HepG2 (cell line): ENCODE results near the gene PGP. TPM values are rescaled to one million over a fixed set of nuclear protein-coding genes. Genes with fewer than 3 reads are reported as not detected.
A peak's percentile ranks its signal among the peaks of the same experiment; 100 is the strongest.

Source experiments
- CAMTA2 ChIP-seq: sonication (generic); formaldehyde crosslinking; IDR thresholded peaks from 2 replicates; pipeline ENCODE4 v1.4.0; 2020; ENCODE audit warnings: mild to moderate bottlenecking, missing genetic modification reagents, borderline replicate concordance
- DPF2 ChIP-seq: sonication (generic); formaldehyde crosslinking; IDR thresholded peaks from 2 replicates; pipeline ENCODE4 v1.4.0; 2020; ENCODE audit warnings: mild to moderate bottlenecking, low read depth, missing genetic modification reagents, borderline replicate concordance
- ELF3 ChIP-seq: IDR thresholded peaks from 2 replicates; pipeline ENCODE4 v1.6.1; 2016; ENCODE audit warnings: missing genetic modification reagents, missing compliant biosample characterization
- HNRNPK ChIP-seq: fragments of 200-400 bp; formaldehyde crosslinking; IDR thresholded peaks from 2 replicates; pipeline ENCODE4 v1.6.1; 2018; ENCODE audit warnings: low read length, low read depth, moderate library complexity, mild to moderate bottlenecking; ENCODE audit not compliant: poor library complexity, severe bottlenecking
- MTA1 ChIP-seq: sonication (generic); formaldehyde crosslinking; IDR thresholded peaks from 2 replicates; pipeline ENCODE4 v1.4.0; 2020; ENCODE audit warnings: missing genetic modification reagents, mild to moderate bottlenecking, borderline replicate concordance
- NR2C2 ChIP-seq: sonication (generic); formaldehyde crosslinking; IDR thresholded peaks from 2 replicates; pipeline ENCODE4 v1.4.0; 2020; ENCODE audit warnings: missing genetic modification reagents, mild to moderate bottlenecking, moderate library complexity, borderline replicate concordance
- REL ChIP-seq: sonication (generic); formaldehyde crosslinking; conservative IDR thresholded peaks from 2 replicates; pipeline ENCODE4 v1.8.0; 2022; ENCODE audit warnings: mild to moderate bottlenecking, missing genetic modification reagents, moderate library complexity
- SAFB2 ChIP-seq: sonication (generic); formaldehyde crosslinking; IDR thresholded peaks from 2 replicates; pipeline ENCODE4 v1.5.1; 2020; ENCODE audit warnings: missing genetic modification reagents, low read depth, mild to moderate bottlenecking, borderline replicate concordance
- ZBTB1 ChIP-seq: sonication (generic); formaldehyde crosslinking; IDR thresholded peaks from 2 replicates; pipeline ENCODE4 v1.4.0; 2020; ENCODE audit warnings: missing genetic modification reagents, borderline replicate concordance
- ZNF350 ChIP-seq: sonication (generic); formaldehyde crosslinking; IDR thresholded peaks from 2 replicates; pipeline ENCODE4 v1.4.0; 2020; ENCODE audit warnings: mild to moderate bottlenecking, low read depth, missing genetic modification reagents, borderline replicate concordance
- ZNF572 ChIP-seq: sonication (generic); formaldehyde crosslinking; IDR thresholded peaks from 2 replicates; pipeline ENCODE4 v1.5.1; 2020; ENCODE audit warnings: mild to moderate bottlenecking, missing genetic modification reagents
- ZSCAN31 ChIP-seq: sonication (generic); formaldehyde crosslinking; IDR thresholded peaks from 2 replicates; pipeline ENCODE4 v1.5.0; 2020; ENCODE audit warnings: low read depth, mild to moderate bottlenecking, missing genetic modification reagents
- polyA plus RNA-seq, 8 experiments: library from polyadenylated mRNA; depleted of rRNA in 3 of 8; stranded (reverse) in 7 of 8; unstranded in 1 of 8; fragments of >200 nt; fragmentation: Illumina TruSeq in 4 of 8; extraction: Trizol in 4 of 8; gene quantifications; 2 replicates each; pipeline versions ENCODE4 v1.2.1 to v1.2.3, GENCODE V29; 2011 to 2016; ENCODE audit warnings: low read depth in 4 of 8, missing spikeins in 1 of 8, mixed read lengths in 1 of 8; ENCODE audit not compliant: insufficient read depth in 1 of 8
- total RNA-seq, 5 experiments: library from RNA; depleted of rRNA; stranded (reverse); fragments of >200 nt; fragmentation: Illumina TruSeq; extraction: Trizol; gene quantifications; 2 replicates each; pipeline ENCODE4 v1.2.3, GENCODE V29; 2016; ENCODE audit warnings: low read depth in 1 of 5
- TF ChIP-seq, protein P1 (sequence below): sonication (generic); formaldehyde crosslinking; IDR thresholded peaks from 2 replicates; pipeline ENCODE4 v1.5.1; 2020; ENCODE audit warnings: mild to moderate bottlenecking, missing genetic modification reagents, moderate library complexity
- TF ChIP-seq, protein P2 (sequence below): sonication (generic); formaldehyde crosslinking; IDR thresholded peaks from 2 replicates; pipeline ENCODE4 v1.4.0; 2020; ENCODE audit warnings: missing genetic modification reagents, borderline replicate concordance
- TF ChIP-seq, protein P3 (sequence below): sonication (generic); formaldehyde crosslinking; IDR thresholded peaks from 2 replicates; pipeline ENCODE4 v1.5.0; 2020; ENCODE audit warnings: missing genetic modification reagents
- TF ChIP-seq, protein P4 (sequence below): sonication (generic); formaldehyde crosslinking; IDR thresholded peaks from 2 replicates; pipeline ENCODE4 v1.4.0; 2020; ENCODE audit warnings: missing genetic modification reagents, mild to moderate bottlenecking, borderline replicate concordance

Gene PGP
- total and polyA plus RNA-seq, 2 of the 13 experiments (the other 11 are each of a cell fraction or from before 2014, with no cell fraction given), result 7.3 to 18.3 TPM

DNA sequence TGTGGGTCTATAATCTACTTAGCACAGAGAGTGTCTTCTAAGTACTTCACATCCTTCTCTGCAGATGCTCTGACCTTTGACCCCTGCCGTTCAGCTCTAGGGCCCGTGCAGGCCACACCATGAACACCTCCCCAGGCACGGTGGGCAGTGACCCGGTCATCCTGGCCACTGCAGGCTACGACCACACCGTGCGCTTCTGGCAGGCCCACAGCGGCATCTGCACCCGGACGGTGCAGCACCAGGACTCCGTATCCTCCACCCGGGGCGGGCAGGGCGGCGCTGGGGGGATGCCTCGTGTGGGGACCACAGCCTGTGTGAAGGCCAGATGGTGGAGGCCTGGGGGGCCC is 8.7 kb downstream of the PGP start (continued):
- TF ChIP-seq, protein P1, sequence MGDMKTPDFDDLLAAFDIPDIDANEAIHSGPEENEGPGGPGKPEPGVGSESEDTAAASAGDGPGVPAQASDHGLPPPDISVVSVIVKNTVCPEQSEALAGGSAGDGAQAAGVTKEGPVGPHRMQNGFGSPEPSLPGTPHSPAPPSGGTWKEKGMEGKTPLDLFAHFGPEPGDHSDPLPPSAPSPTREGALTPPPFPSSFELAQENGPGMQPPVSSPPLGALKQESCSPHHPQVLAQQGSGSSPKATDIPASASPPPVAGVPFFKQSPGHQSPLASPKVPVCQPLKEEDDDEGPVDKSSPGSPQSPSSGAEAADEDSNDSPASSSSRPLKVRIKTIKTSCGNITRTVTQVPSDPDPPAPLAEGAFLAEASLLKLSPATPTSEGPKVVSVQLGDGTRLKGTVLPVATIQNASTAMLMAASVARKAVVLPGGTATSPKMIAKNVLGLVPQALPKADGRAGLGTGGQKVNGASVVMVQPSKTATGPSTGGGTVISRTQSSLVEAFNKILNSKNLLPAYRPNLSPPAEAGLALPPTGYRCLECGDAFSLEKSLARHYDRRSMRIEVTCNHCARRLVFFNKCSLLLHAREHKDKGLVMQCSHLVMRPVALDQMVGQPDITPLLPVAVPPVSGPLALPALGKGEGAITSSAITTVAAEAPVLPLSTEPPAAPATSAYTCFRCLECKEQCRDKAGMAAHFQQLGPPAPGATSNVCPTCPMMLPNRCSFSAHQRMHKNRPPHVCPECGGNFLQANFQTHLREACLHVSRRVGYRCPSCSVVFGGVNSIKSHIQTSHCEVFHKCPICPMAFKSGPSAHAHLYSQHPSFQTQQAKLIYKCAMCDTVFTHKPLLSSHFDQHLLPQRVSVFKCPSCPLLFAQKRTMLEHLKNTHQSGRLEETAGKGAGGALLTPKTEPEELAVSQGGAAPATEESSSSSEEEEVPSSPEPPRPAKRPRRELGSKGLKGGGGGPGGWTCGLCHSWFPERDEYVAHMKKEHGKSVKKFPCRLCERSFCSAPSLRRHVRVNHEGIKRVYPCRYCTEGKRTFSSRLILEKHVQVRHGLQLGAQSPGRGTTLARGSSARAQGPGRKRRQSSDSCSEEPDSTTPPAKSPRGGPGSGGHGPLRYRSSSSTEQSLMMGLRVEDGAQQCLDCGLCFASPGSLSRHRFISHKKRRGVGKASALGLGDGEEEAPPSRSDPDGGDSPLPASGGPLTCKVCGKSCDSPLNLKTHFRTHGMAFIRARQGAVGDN (CRISPR knock-in tag), result peak; percentile 54
- TF ChIP-seq DPF2 (CRISPR knock-in tag) (peak; percentile 24; the same call in 1 of the 2 replicates), CAMTA2 (CRISPR knock-in tag) (0 out of 2 replicates have a peak, but pooled peaks have one; percentile 14), ELF3 (0 out of 2 replicates have a peak, but pooled peaks have one; percentile 6), REL (CRISPR knock-in tag) (peak; percentile 14; the same call in 1 of the 2 replicates), ZNF572 (CRISPR knock-in tag) (0 out of 2 replicates have a peak, but pooled peaks have one; percentile 61), MTA1 (CRISPR knock-in tag) (peak; percentile 30; the same call in 1 of the 2 replicates), NR2C2 (CRISPR knock-in tag) (peak; percentile 79; the same call in 1 of the 2 replicates), HNRNPK (no peak), ZBTB1 (no peak), ZSCAN31 (no peak), ZNF350 (CRISPR knock-in tag) (no peak), SAFB2 (CRISPR knock-in tag) (peak; percentile 5; the same call in 1 of the 2 replicates)
- TF ChIP-seq, protein P2, sequence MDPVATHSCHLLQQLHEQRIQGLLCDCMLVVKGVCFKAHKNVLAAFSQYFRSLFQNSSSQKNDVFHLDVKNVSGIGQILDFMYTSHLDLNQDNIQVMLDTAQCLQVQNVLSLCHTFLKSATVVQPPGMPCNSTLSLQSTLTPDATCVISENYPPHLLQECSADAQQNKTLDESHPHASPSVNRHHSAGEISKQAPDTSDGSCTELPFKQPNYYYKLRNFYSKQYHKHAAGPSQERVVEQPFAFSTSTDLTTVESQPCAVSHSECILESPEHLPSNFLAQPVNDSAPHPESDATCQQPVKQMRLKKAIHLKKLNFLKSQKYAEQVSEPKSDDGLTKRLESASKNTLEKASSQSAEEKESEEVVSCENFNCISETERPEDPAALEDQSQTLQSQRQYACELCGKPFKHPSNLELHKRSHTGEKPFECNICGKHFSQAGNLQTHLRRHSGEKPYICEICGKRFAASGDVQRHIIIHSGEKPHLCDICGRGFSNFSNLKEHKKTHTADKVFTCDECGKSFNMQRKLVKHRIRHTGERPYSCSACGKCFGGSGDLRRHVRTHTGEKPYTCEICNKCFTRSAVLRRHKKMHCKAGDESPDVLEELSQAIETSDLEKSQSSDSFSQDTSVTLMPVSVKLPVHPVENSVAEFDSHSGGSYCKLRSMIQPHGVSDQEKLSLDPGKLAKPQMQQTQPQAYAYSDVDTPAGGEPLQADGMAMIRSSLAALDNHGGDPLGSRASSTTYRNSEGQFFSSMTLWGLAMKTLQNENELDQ (CRISPR knock-in tag), result peak; percentile 36; the same call in 1 of the 2 replicates
- TF ChIP-seq, protein P3, sequence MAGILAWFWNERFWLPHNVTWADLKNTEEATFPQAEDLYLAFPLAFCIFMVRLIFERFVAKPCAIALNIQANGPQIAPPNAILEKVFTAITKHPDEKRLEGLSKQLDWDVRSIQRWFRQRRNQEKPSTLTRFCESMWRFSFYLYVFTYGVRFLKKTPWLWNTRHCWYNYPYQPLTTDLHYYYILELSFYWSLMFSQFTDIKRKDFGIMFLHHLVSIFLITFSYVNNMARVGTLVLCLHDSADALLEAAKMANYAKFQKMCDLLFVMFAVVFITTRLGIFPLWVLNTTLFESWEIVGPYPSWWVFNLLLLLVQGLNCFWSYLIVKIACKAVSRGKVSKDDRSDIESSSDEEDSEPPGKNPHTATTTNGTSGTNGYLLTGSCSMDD, result no peak
- TF ChIP-seq, protein P4, sequence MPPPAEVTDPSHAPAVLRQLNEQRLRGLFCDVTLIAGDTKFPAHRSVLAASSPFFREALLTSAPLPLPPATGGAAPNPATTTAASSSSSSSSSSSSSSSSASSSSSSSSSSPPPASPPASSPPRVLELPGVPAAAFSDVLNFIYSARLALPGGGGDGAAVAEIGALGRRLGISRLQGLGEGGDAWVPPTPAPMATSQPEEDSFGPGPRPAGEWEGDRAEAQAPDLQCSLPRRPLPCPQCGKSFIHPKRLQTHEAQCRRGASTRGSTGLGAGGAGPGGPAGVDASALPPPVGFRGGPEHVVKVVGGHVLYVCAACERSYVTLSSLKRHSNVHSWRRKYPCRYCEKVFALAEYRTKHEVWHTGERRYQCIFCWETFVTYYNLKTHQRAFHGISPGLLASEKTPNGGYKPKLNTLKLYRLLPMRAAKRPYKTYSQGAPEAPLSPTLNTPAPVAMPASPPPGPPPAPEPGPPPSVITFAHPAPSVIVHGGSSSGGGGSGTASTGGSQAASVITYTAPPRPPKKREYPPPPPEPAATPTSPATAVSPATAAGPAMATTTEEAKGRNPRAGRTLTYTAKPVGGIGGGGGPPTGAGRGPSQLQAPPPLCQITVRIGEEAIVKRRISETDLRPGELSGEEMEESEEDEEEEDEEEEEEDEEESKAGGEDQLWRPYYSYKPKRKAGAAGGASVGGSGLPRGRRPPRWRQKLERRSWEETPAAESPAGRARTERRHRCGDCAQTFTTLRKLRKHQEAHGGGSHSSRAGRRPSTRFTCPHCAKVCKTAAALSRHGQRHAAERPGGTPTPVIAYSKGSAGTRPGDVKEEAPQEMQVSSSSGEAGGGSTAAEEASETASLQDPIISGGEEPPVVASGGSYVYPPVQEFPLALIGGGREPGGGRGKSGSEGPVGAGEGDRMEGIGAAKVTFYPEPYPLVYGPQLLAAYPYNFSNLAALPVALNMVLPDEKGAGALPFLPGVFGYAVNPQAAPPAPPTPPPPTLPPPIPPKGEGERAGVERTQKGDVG (CRISPR knock-in tag), result 0 out of 2 replicates have a peak, but pooled peaks have one; percentile 1
